Breast epithelium (tissue), 3 donors: Measurements from ENCODE around the gene QRFP.

Experiments used
- CTCF ChIP-seq, 3 donors: fragments of 450-650 bp; IDR thresholded peaks; one replicate each; pipeline ENCODE4 v1.5.1; 2016 to 2017; ENCODE audit warnings: antibody characterized with exemption in 3 of 3, mild to moderate bottlenecking in 3 of 3, moderate library complexity in 3 of 3
- POLR2A ChIP-seq: fragments of 450-650 bp; IDR thresholded peaks from one replicate; pipeline ENCODE4 v1.6.1; 2016; ENCODE audit warnings: antibody characterized with exemption, mild to moderate bottlenecking, moderate library complexity
- POLR2AphosphoS5 ChIP-seq, 3 donors: sonication (generic); formaldehyde crosslinking; IDR thresholded peaks; one replicate each; pipeline ENCODE4 v1.6.1; 2017; ENCODE audit warnings: antibody characterized with exemption in 3 of 3

- TF ChIP-seq CTCF (IDR thresholded peaks at IDR 0.05): no peak
- no peak for TF ChIP-seq POLR2A
- TF ChIP-seq POLR2AphosphoS5 (IDR thresholded peaks at IDR 0.05): no peak
Observed at GRCh38 chr9:130929571-130930038, 33.0 kb upstream of the QRFP start.
